K562 (cell line): Measurements from ENCODE around the gene ZDHHC19. TPM values are rescaled to one million over a fixed set of nuclear protein-coding genes. Genes with fewer than 3 reads are reported as not detected.

Experiments used
- ATAC-seq: fragments of 200-7000 bp; cut with Tn5 transposase; 3 replicates; pipeline ENCODE4 v1.9.1; 2020; ENCODE audit warnings: moderate library complexity
- BruUV-seq: library from RNA; stranded (reverse); fragments of 400-500 nt; replicated peaks from 2 replicates; lab custom pipeline; 2021; lab: Mats Ljungman, UMichigan
- CTCF ChIA-PET: fragments of 300-600 bp; formaldehyde crosslinking; extraction: SDS; loops from one replicate; lab custom pipeline; 2021; ENCODE audit warnings: low intra/inter-chr PET ratio; lab: Yijun Ruan, JAX
- POLR2A ChIA-PET: fragments of 300-600, 350-650 bp; sonication (Branson Sonifier 250); formaldehyde crosslinking; extraction: SDS; loops from one replicate; lab custom pipeline; 2021; ENCODE audit warnings: antibody characterized with exemption, inconsistent platforms; lab: Yijun Ruan, JAX
- DNase-seq, 4 experiments: peaks; one replicate each; pipeline versions ENCODE4 v3.0.0 to v3.0.0-alpha.2; 2011 to 2018; ENCODE audit warnings: low spot score in 3 of 4, mixed read lengths in 3 of 4; ENCODE audit errors: extremely low read depth in 1 of 4
- FAIRE-seq: peaks from 2 replicates; lab custom pipeline; 2011; peaks lifted over from hg19 to GRCh38; lab: Jason Lieb, UNC
- H2AFZ ChIP-seq: 2 replicates; pipeline ENCODE4 v1.6.0; 2011; ENCODE audit warnings: low read depth, low read length, control low read depth, inconsistent platforms
- H3K27ac ChIP-seq: fragments of 200-600 bp; 3 replicates; pipeline ENCODE4 v1.8.0; 2011; ENCODE audit warnings: low read depth, mild to moderate bottlenecking, control low read depth, inconsistent platforms, low read length, moderate library complexity, mixed read lengths; ENCODE audit errors: extremely low read depth
- H3K27me3 ChIP-seq, 2 experiments: fragments of 300-600 bp in 1 of 2; 2 replicates in 1 of 2; 3 replicates in 1 of 2; pipeline versions ENCODE4 v1.6.0 to v1.8.0; 2011; ENCODE audit warnings: inconsistent platforms in 2 of 2, low read length in 2 of 2, mild to moderate bottlenecking in 1 of 2, mixed read lengths in 1 of 2, moderate library complexity in 1 of 2; ENCODE audit not compliant: control insufficient read depth in 2 of 2, insufficient read depth in 2 of 2
- H3K36me3 ChIP-seq: fragments of 300-600 bp; 3 replicates; pipeline ENCODE4 v1.8.0; 2011; ENCODE audit warnings: mild to moderate bottlenecking, low read length, inconsistent platforms; ENCODE audit not compliant: control insufficient read depth, insufficient read depth
- H3K4me1 ChIP-seq, 2 experiments: fragments of 200-600 bp in 1 of 2; replicated peaks in 1 of 2; 2 replicates in 1 of 2; 3 replicates in 1 of 2; pipeline versions ENCODE4 v1.5.1 to v1.8.0; 2011; ENCODE audit warnings: inconsistent platforms in 2 of 2, low read length in 2 of 2, mild to moderate bottlenecking in 1 of 2, mixed read lengths in 1 of 2, moderate library complexity in 1 of 2; ENCODE audit not compliant: control insufficient read depth in 2 of 2, insufficient read depth in 2 of 2
- H3K4me2 ChIP-seq: 2 replicates; pipeline ENCODE4 v1.6.1; 2011; ENCODE audit warnings: low read length, control low read depth, inconsistent platforms, mixed read lengths; ENCODE audit not compliant: insufficient read depth
- H3K4me3 ChIP-seq: fragments of 200-600 bp; sonication (generic), shearing (Covaris generic); 2 replicates; pipeline ENCODE4 v1.5.1; 2016; ENCODE audit warnings: control low read depth, inconsistent platforms
- H3K79me2 ChIP-seq: fragments of 200-600 bp; 3 replicates; pipeline ENCODE4 v1.8.0; 2011; ENCODE audit warnings: low read length, inconsistent platforms; ENCODE audit not compliant: control insufficient read depth, insufficient read depth
- H3K9ac ChIP-seq, 2 experiments: 2 replicates each; pipeline versions ENCODE4 v1.6.0 to v1.6.1; 2011; ENCODE audit warnings: low read depth in 2 of 2, low read length in 2 of 2, control low read depth in 1 of 2, inconsistent platforms in 1 of 2, mild to moderate bottlenecking in 1 of 2, mixed read lengths in 1 of 2; ENCODE audit not compliant: insufficient read depth in 1 of 2
- H3K9me1 ChIP-seq: one replicate; pipeline ENCODE4 v1.6.0; 2011; ENCODE audit warnings: inconsistent platforms, mild to moderate bottlenecking, low read length, moderate library complexity; ENCODE audit not compliant: control insufficient read depth, insufficient read depth
- H3K9me3 ChIP-seq: replicated peaks from 2 replicates; pipeline ENCODE4 v1.5.1; 2011; ENCODE audit warnings: low read depth, low read length, inconsistent platforms; ENCODE audit not compliant: control insufficient read depth, insufficient read depth
- H4K20me1 ChIP-seq: replicated peaks from 2 replicates; pipeline ENCODE4 v1.6.1; 2011; ENCODE audit warnings: low read length, inconsistent platforms, mixed read lengths; ENCODE audit not compliant: control insufficient read depth, insufficient read depth
- CEBPB ChIP-seq: fragments of 450-650 bp; IDR thresholded peaks from 2 replicates; pipeline ENCODE4 v1.6.1; 2016; ENCODE audit warnings: missing genetic modification characterization, missing compliant biosample characterization
- CEBPG ChIP-seq, 3 experiments: fragments of 200-800 bp in 1 of 3; sonication (Bioruptor generic) in 1 of 3; sonication (generic) in 1 of 3; formaldehyde crosslinking in 1 of 3; IDR thresholded peaks in 2 of 3; conservative IDR thresholded peaks in 1 of 3; 2 replicates each; pipeline versions ENCODE4 v1.6.1 to v1.8.0; 2016 to 2022; ENCODE audit warnings: missing compliant biosample characterization in 2 of 3, missing genetic modification characterization in 2 of 3, mild to moderate bottlenecking in 1 of 3, missing genetic modification reagents in 1 of 3
- NFIC ChIP-seq: fragments of 450-650 bp; IDR thresholded peaks from 2 replicates; pipeline ENCODE4 v1.6.1; 2017; ENCODE audit warnings: mild to moderate bottlenecking, inconsistent platforms
- PHF21A ChIP-seq: fragments of 450-650 bp; IDR thresholded peaks from 2 replicates; pipeline ENCODE4 v1.6.1; 2017; ENCODE audit warnings: low read depth, borderline replicate concordance
- THRAP3 ChIP-seq: fragments of 450-650 bp; IDR thresholded peaks from 2 replicates; pipeline ENCODE4 v1.6.1; 2016; ENCODE audit warnings: mild to moderate bottlenecking, inconsistent platforms, borderline replicate concordance
- ZNF140 ChIP-seq: fragments of 250-450 bp; sonication (Bioruptor Pico); IDR thresholded peaks from 2 replicates; pipeline ENCODE4 v1.8.0; 2021; ENCODE audit warnings: moderate library complexity, mild to moderate bottlenecking, inconsistent platforms
- WGBS: fragments of 100-300 bp; shearing (Covaris generic); methylation state at CpG from one replicate; pipeline ENCODE4 v1.1.6; 2016; ENCODE audit warnings: low coverage, mixed read lengths; ENCODE audit not compliant: insufficient coverage; ENCODE audit errors: missing lambda C conversion rate; 5-methylcytosine and 5-hydroxymethylcytosine counted together
- in situ Hi-C: fragments of 300-500 bp; cut with MboI; formaldehyde crosslinking; loops from 4 replicates; pipeline ENCODE4 v1.15.0; 2018; ENCODE audit warnings: inconsistent platforms, mixed read lengths
- intact Hi-C: fragments of 100-400 bp; cut with micrococcal nuclease; formaldehyde crosslinking; loops from 2 replicates; pipeline ENCODE4 v1.14.2; 2022
- polyA plus RNA-seq, 8 experiments: library from polyadenylated mRNA; depleted of rRNA in 4 of 8; stranded (reverse) in 5 of 8; unstranded in 3 of 8; fragments of >200 nt; fragmentation: Nextera tagmentation in 2 of 8; fragmentation: Illumina TruSeq in 1 of 8; extraction: Ambion mirVana in 2 of 8; extraction: Trizol in 1 of 8; gene quantifications; 2 replicates each; pipeline versions ENCODE4 v1.2.1 to v1.2.3, GENCODE V29; 2011 to 2014; ENCODE audit warnings: inconsistent platforms in 1 of 8, missing spikeins in 1 of 8
- total RNA-seq, 7 experiments: library from RNA; depleted of rRNA in 6 of 7; stranded (reverse); fragments of >200 nt in 6 of 7; fragmentation: Illumina TruSeq in 2 of 7; extraction: Trizol in 2 of 7; gene quantifications; 2 replicates each; pipeline versions ENCODE4 v1.2.1 to v1.2.3, GENCODE V29; 2011 to 2021; ENCODE audit warnings: low replicate concordance in 1 of 7

The ZDHHC19 gene
- total and polyA plus RNA-seq, 9 of the 15 experiments (the other 6 are each of a cell fraction or from before 2014, with no cell fraction given): 0.40 to 5.5 (median 1.1) TPM

GRCh38 chr3:196159526-196159925 is 51.7 kb downstream of the ZDHHC19 start:
- H3K4me2 ChIP-seq: no peak overlapping the region; the same call in 1 of the 2 replicates

GRCh38 chr3:196156160-196156559 is 55.0 kb downstream of the ZDHHC19 start:
- CTCF ChIA-PET: no interaction called here

More at GRCh38 chr3:196159526-196159925, 51.7 kb downstream of the ZDHHC19 start:
- CTCF ChIA-PET: no interaction called here
- Histone ChIP-seq H3K27me3 (no peaks in the 10 kb centered on the region), H2AFZ (peak overlapping the region; percentile 94), H3K9me1 (no peaks in the 10 kb centered on the region)
- no peak for DNase-seq
- no TSS peak for BruUV-seq
- TF ChIP-seq THRAP3 (0 out of 2 replicates have a peak, but pooled peaks have one; percentile 31), ZNF140 (CRISPR knock-in tag) (no peak), NFIC (peak; percentile 74)
- TF ChIP-seq, all 486 proteins: peak for 2
- Histone ChIP-seq H3K79me2 (no peaks in the 10 kb centered on the region; the same call in 2 of the 3 replicates), H3K36me3 (no peaks in the 10 kb centered on the region), H3K4me3 (no peak overlapping the region), H3K9me3 (no peaks in the 10 kb centered on the region), H3K27ac (peak overlapping the region; percentile 69), H3K9ac (peak overlapping the region in 1 of 2 experiments; percentile 72; a peak in 1 of 4 replicates), H4K20me1 (no peaks in the 10 kb centered on the region), H3K4me1 (peaks cover 24 to 29% of the 10 kb centered on the region in 2 experiments)
- intact Hi-C loops: no loop called here
- no peak for ATAC-seq
- in situ Hi-C loops: no loop called here
- POLR2A ChIA-PET: interaction anchor here (0.6 to 1.5 kb wide), 8 partner anchors 12 to 719 kb away, joined by 3 to 4 read pairs (median 3); no protein-coding TSS in a partner anchor
- FAIRE-seq: no peak
- WGBS: 92% methylated on average over 13 of the region's 13 CpGs

More at GRCh38 chr3:196156160-196156559, 55.0 kb downstream of the ZDHHC19 start:
- H3K27ac ChIP-seq: no peak overlapping the region
- no peaks in the 10 kb centered on the region for H3K27me3 ChIP-seq
- intact Hi-C loops (no loop called here), in situ Hi-C loops (no loop called here)
- DNase-seq: no peak
- H2AFZ ChIP-seq: peak overlapping the region; percentile 9; the same call in 1 of the 2 replicates
- H4K20me1 ChIP-seq: no peaks in the 10 kb centered on the region
- BruUV-seq: no TSS peak
- peaks cover 13 to 20% of the 10 kb centered on the region in 2 experiments; a peak in 3 of 5 replicates for H3K4me1 ChIP-seq
- no peak overlapping the region; the same call in 1 of the 2 replicates for H3K4me2 ChIP-seq
- no peak overlapping the region for H3K9ac ChIP-seq
- no peak overlapping the region for H3K4me3 ChIP-seq
- H3K79me2 ChIP-seq: no peaks in the 10 kb centered on the region
- 53% methylated on average over 6 of the region's 6 CpGs for WGBS
- ATAC-seq: no peak
- TF ChIP-seq PHF21A (no peak), CEBPB (tag) (peak; percentile 73), CEBPG (CRISPR knock-in tag; IDR thresholded peaks at IDR 0.05) (0 out of 2 replicates have a peak, but pooled peaks have one; percentile 19), CEBPG (tag; conservative IDR thresholded peaks at IDR 0.05 in 1 of 2, IDR thresholded peaks at IDR 0.05 in 1 of 2) (0 out of 4 replicates have a peak, but pooled peaks of 1 of the 2 experiments have one; percentile 10)
- TF ChIP-seq, all 486 proteins: peak for 2
- no peak for FAIRE-seq
- H3K9me1 ChIP-seq: no peaks in the 10 kb centered on the region
- POLR2A ChIA-PET: interaction anchor here (0.8 to 4.2 kb wide), 7 partner anchors 10 to 86 kb away, joined by 3 to 28 read pairs (median 4); no protein-coding TSS in a partner anchor
- H3K36me3 ChIP-seq: no peaks in the 10 kb centered on the region
- H3K9me3 ChIP-seq: no peaks in the 10 kb centered on the region
